ENCODE data around the gene EFL1. TPM values are rescaled to one million over a fixed set of nuclear protein-coding genes. Genes with fewer than 3 reads are reported as not detected.

The EFL1 gene
- total and polyA plus RNA-seq, 2 of the 8 experiments (the other 6 are each of a cell fraction or from before 2014, with no cell fraction given): 10.8 to 31.5 TPM

DNA sequence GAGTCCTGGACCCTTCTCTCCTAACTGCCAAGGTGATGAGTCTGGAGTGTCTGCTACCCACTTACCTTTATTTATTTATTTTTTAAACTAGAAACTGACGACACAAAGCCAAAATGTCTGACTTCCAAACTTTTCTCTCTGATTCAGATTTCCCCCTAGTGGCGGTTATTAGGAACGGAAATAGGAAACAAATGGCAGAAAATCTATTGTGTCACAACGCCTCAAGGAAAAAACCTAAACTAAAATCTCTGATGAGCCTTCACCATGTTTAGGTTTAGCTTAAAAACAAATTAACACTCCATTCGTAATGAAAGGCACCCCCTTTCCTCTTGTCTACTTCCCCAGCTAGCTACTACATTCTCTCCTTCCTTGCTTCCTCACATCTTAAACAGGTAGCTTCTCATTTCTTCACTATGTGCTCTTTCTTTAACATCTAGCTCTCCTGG lies 122.7 kb downstream of the EFL1 start:
- WGBS, 2 experiments (ENCODE audit: extremely low coverage in 1 of 2, insufficient coverage in 1 of 2, insufficient read length in 1 of 2, insufficient replicate concordance in 2 of 2, low coverage in 1 of 2, low lambda C conversion rate in 2 of 2, missing lambda C conversion rate in 1 of 2): 32% methylated on average over 5 of the region's 5 CpGs; no CpG with 5 or more reads in 1 of the 2 experiments
- Histone ChIP-seq H2BK5ac (ENCODE audit: low read depth, low read length) (no peak overlapping the region), H3K79me2 (ENCODE audit: control insufficient read depth in 1 of 2, insufficient read depth in 2 of 2, low read length in 2 of 2) (no peaks in the 10 kb centered on the region), H4K5ac (ENCODE audit: insufficient read length, low read depth, low read length) (no peak overlapping the region), H2BK12ac (ENCODE audit: low read depth, low read length) (no peak overlapping the region), H3K14ac (ENCODE audit: insufficient read length) (no peak overlapping the region), H3K18ac (ENCODE audit: extremely low read depth, low read length) (no peak overlapping the region), H3K4me2 (ENCODE audit: insufficient read depth in 1 of 2, low read depth in 2 of 2, low read length in 2 of 2) (no peak overlapping the region), H3K9me3 (ENCODE audit: insufficient read depth in 2 of 2, low read depth in 1 of 2, low read length in 1 of 2) (no peaks in the 10 kb centered on the region), H3K56ac (replicated peaks; ENCODE audit: insufficient read length, low read depth, low read length) (no peak overlapping the region), H3K4ac (replicated peaks; ENCODE audit: insufficient read length, low read depth, low read length) (no peak overlapping the region), H3K27me3 (replicated peaks in 1 of 4; ENCODE audit: control insufficient read depth in 3 of 4, extremely low read depth in 1 of 4, insufficient read depth in 3 of 4, low read length in 3 of 4) (no peaks in the 10 kb centered on the region), H3K9ac (replicated peaks in 1 of 4; ENCODE audit: extremely low read depth in 1 of 4, low read depth in 3 of 4, low read length in 3 of 4) (no peak overlapping the region), H4K20me1 (replicated peaks in 1 of 2; ENCODE audit: control insufficient read depth in 1 of 2, insufficient read depth in 2 of 2, low read length in 2 of 2) (no peaks in the 10 kb centered on the region), H3K4me1 (replicated peaks in 1 of 4; ENCODE audit: control insufficient read depth in 3 of 4, insufficient read depth in 4 of 4, low read length in 3 of 4) (no peaks in the 10 kb centered on the region), H3K36me3 (ENCODE audit: control insufficient read depth in 2 of 4, insufficient read depth in 4 of 4, low read length in 3 of 4) (peaks cover 0 to 10% (median 9%) of the 10 kb centered on the region in 4 experiments; a peak in 5 of 8 replicates), H2AK5ac (ENCODE audit: low read depth, low read length) (no peak overlapping the region), H4K8ac (ENCODE audit: extremely low read depth, insufficient read depth, low read length) (no peak overlapping the region), H3K27ac (ENCODE audit: low read depth, low read length) (no peak overlapping the region; the same call in 1 of the 2 replicates), H2BK15ac (ENCODE audit: low read length) (no peak overlapping the region), H3K4me3 (ENCODE audit: extremely low read depth in 1 of 4, insufficient read depth in 2 of 4, low read depth in 3 of 4, low read length in 4 of 4) (no peak overlapping the region), H2BK120ac (replicated peaks; ENCODE audit: low read depth, low read length) (no peak overlapping the region), H3K23me2 (ENCODE audit: low read depth, low read length) (no peaks in the 10 kb centered on the region), H3K23ac (ENCODE audit: insufficient read length) (no peak overlapping the region), H2BK20ac (ENCODE audit: low read length) (no peak overlapping the region), H2AFZ (ENCODE audit: low read length) (no peak overlapping the region; the same call in 1 of the 2 replicates), H4K91ac (replicated peaks; ENCODE audit: insufficient read length, low read length) (no peak overlapping the region), H3K79me1 (ENCODE audit: low read depth, low read length) (no peaks in the 10 kb centered on the region)
- DNase-seq (ENCODE audit: low read depth in 1 of 2, low spot score in 2 of 2) (no peak), FAIRE-seq (peak; percentile 55)
- CTCF ChIA-PET (ENCODE audit: partially characterized antibody): interaction anchor here (0.7 to 5.2 kb wide), 23 partner anchors 10 to 730 kb away, joined by 3 to 38 read pairs (median 4); no protein-coding TSS in a partner anchor
- no peak for TF ChIP-seq NRF1 (IDR thresholded peaks at IDR 0.05; ENCODE audit: low read depth, low read length)
- TF ChIP-seq, protein P1, sequence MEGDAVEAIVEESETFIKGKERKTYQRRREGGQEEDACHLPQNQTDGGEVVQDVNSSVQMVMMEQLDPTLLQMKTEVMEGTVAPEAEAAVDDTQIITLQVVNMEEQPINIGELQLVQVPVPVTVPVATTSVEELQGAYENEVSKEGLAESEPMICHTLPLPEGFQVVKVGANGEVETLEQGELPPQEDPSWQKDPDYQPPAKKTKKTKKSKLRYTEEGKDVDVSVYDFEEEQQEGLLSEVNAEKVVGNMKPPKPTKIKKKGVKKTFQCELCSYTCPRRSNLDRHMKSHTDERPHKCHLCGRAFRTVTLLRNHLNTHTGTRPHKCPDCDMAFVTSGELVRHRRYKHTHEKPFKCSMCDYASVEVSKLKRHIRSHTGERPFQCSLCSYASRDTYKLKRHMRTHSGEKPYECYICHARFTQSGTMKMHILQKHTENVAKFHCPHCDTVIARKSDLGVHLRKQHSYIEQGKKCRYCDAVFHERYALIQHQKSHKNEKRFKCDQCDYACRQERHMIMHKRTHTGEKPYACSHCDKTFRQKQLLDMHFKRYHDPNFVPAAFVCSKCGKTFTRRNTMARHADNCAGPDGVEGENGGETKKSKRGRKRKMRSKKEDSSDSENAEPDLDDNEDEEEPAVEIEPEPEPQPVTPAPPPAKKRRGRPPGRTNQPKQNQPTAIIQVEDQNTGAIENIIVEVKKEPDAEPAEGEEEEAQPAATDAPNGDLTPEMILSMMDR (IDR thresholded peaks at IDR 0.05; ENCODE audit: control extremely low read depth in 1 of 3, insufficient read depth in 1 of 3, low read depth in 1 of 3, low read length in 3 of 3): peak in 2 of 3 experiments; percentile 55 to 58; a peak in 2 of 4 replicates
- peak; percentile 38 to 50; a peak in 3 of 4 replicates for TF ChIP-seq RAD21 (IDR thresholded peaks at IDR 0.05 in 1 of 2, conservative IDR thresholded peaks at IDR 0.05 in 1 of 2; ENCODE audit: low read depth in 2 of 2, low read length in 2 of 2)
- no peak for TF ChIP-seq SIN3A (conservative IDR thresholded peaks at IDR 0.05 in 1 of 2, IDR thresholded peaks at IDR 0.05 in 1 of 2; ENCODE audit: low read depth in 1 of 2, low read length in 2 of 2)
- no peak for TF ChIP-seq BACH1 (IDR thresholded peaks at IDR 0.05; ENCODE audit: low read length)
- TF ChIP-seq YY1 (IDR thresholded peaks at IDR 0.05; ENCODE audit: low read depth, low read length): peak; percentile 80; the same call in 1 of the 2 replicates
- no peak for TF ChIP-seq POLR2A (IDR thresholded peaks at IDR 0.05; ENCODE audit: control extremely low read depth in 1 of 2, low read depth in 2 of 2, low read length in 2 of 2)
- POLR2A ChIA-PET (ENCODE audit: partially characterized antibody): interaction anchor here (1.5 kb wide), 1 partner anchor 10 kb away, joined by 5 read pairs; no protein-coding TSS in a partner anchor
